ENCODE data around the gene GAGE12E.
"Not testable (repeated sequence)": the region's sequence is repeated elsewhere in the genome, so short reads cannot be mapped to it uniquely, and the experiment has no call there.

Gene GAGE12E, protein sequence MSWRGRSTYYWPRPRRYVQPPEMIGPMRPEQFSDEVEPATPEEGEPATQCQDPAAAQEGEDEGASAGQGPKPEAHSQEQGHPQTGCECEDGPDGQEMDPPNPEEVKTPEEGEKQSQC

DNA sequence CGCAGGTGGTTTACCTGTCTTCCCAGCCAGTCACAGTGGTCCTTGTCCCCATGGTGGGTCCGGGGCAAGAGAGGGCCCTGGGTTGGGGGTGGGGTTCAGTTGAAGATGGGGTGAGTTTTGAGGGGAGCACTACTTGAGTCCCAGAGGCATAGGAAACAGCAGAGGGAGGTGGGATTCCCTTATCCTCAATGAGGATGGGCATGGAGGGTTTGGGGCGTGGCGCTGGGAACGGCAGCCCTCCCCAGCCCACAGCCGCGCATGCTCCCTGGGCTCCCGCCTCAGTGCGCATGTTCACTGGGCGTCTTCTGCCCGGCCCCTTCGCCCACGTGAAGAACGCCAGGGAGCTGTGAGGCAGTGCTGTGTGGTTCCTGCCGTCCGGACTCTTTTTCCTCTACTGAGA, at the start of gene GAGE12E:
GAGE12E (plus strand) TSS at position 301 of the 400 bp plus-strand sequence. CDS start 1,155 bp downstream, outside the sequence.
- DNase-seq; H3K4me3 ChIP-seq (ENCODE audit: low read depth, low read length); H3K36me3 ChIP-seq (replicated peaks); H3K27ac ChIP-seq; in situ Hi-C loops (cut with HindIII; ENCODE audit: low pct_ligation_motif_present, low sequenced_read_pairs); H3K27me3 ChIP-seq (replicated peaks): not testable (repeated sequence)

DNA sequence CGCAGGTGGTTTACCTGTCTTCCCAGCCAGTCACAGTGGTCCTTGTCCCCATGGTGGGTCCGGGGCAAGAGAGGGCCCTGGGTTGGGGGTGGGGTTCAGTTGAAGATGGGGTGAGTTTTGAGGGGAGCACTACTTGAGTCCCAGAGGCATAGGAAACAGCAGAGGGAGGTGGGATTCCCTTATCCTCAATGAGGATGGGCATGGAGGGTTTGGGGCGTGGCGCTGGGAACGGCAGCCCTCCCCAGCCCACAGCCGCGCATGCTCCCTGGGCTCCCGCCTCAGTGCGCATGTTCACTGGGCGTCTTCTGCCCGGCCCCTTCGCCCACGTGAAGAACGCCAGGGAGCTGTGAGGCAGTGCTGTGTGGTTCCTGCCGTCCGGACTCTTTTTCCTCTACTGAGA, 19.2 kb upstream of the GAGE12E start, which contains the start of gene GAGE12C:
GAGE12C (plus strand) TSS at position 301 of the 400 bp plus-strand sequence. CDS start 1,155 bp downstream, outside the sequence.
- H3K27ac ChIP-seq; DNase-seq; H3K27me3 ChIP-seq (replicated peaks); H3K36me3 ChIP-seq (replicated peaks); H3K4me3 ChIP-seq (ENCODE audit: low read depth, low read length); in situ Hi-C loops (cut with HindIII; ENCODE audit: low pct_ligation_motif_present, low sequenced_read_pairs): not testable (repeated sequence)

DNA sequence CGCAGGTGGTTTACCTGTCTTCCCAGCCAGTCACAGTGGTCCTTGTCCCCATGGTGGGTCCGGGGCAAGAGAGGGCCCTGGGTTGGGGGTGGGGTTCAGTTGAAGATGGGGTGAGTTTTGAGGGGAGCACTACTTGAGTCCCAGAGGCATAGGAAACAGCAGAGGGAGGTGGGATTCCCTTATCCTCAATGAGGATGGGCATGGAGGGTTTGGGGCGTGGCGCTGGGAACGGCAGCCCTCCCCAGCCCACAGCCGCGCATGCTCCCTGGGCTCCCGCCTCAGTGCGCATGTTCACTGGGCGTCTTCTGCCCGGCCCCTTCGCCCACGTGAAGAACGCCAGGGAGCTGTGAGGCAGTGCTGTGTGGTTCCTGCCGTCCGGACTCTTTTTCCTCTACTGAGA, 9.7 kb upstream of the GAGE12E start, which contains the start of gene GAGE12D:
GAGE12D (plus strand) TSS at position 301 of the 400 bp plus-strand sequence. CDS start 1,155 bp downstream, outside the sequence.
- H3K27ac ChIP-seq; H3K4me3 ChIP-seq (ENCODE audit: low read depth, low read length); H3K27me3 ChIP-seq (replicated peaks); in situ Hi-C loops (cut with HindIII; ENCODE audit: low pct_ligation_motif_present, low sequenced_read_pairs); DNase-seq; H3K36me3 ChIP-seq (replicated peaks): not testable (repeated sequence)

DNA sequence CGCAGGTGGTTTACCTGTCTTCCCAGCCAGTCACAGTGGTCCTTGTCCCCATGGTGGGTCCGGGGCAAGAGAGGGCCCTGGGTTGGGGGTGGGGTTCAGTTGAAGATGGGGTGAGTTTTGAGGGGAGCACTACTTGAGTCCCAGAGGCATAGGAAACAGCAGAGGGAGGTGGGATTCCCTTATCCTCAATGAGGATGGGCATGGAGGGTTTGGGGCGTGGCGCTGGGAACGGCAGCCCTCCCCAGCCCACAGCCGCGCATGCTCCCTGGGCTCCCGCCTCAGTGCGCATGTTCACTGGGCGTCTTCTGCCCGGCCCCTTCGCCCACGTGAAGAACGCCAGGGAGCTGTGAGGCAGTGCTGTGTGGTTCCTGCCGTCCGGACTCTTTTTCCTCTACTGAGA, 9.5 kb downstream of the GAGE12E start, which contains the start of gene GAGE12F:
GAGE12F (plus strand) TSS at position 301 of the 400 bp plus-strand sequence. CDS start 1,155 bp downstream, outside the sequence.
- in situ Hi-C loops (cut with HindIII; ENCODE audit: low pct_ligation_motif_present, low sequenced_read_pairs); DNase-seq: not testable (repeated sequence)

DNA sequence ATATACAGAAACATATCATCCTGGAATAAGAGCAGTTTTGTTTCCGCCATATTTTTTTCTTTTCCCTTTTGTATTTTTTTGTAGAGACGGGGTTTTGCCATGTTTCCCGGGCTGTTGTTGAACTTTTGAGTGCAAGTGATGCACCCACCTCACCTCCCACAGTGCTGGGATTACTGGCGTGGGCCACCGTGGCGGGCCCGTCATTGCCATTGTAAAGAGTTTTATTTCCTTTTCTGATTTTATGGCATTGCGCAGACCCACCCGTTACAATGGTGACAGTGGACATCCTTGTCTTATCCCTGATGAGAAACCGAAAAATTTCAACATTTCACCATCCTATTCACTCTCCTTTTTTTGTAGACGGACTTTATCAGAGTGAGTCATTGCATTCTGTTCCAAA, 17.6 kb downstream of the GAGE12E start:
- in situ Hi-C loops (cut with HindIII; ENCODE audit: low pct_ligation_motif_present, low sequenced_read_pairs); H3K4me3 ChIP-seq (ENCODE audit: low read depth, low read length); H3K27ac ChIP-seq; DNase-seq; H3K27me3 ChIP-seq (replicated peaks); H3K36me3 ChIP-seq (replicated peaks): not testable (repeated sequence)

More for the DNA sequence above, 9.5 kb downstream of the GAGE12E start, which contains the start of gene GAGE12F:
- H3K27ac ChIP-seq; H3K27me3 ChIP-seq (replicated peaks); H3K4me3 ChIP-seq (ENCODE audit: low read depth, low read length); H3K36me3 ChIP-seq (replicated peaks): not testable (repeated sequence)

DNA sequence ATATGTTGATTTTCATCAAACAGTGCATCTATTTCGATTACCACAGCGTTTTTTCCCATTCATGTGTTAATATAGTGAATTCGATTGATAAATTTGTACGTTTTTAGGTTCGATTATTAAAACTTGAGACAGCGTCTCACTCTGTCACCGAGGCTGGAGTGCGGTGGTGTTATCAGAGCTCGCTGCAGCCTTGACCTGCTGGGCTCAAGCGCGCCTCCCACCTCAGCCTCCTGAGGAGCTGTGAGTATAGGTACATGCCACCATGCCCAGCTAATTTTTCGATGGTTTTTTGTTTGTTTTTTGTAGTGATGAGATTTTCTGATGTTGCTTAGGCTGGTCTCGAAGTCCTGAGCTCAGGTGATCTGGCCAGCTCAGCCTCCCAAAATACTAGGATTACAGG, 18.1 kb downstream of the GAGE12E start:
- H3K36me3 ChIP-seq (replicated peaks); H3K27me3 ChIP-seq (replicated peaks); H3K4me3 ChIP-seq (ENCODE audit: low read depth, low read length); DNase-seq; in situ Hi-C loops (cut with HindIII; ENCODE audit: low pct_ligation_motif_present, low sequenced_read_pairs); H3K27ac ChIP-seq: not testable (repeated sequence)

DNA sequence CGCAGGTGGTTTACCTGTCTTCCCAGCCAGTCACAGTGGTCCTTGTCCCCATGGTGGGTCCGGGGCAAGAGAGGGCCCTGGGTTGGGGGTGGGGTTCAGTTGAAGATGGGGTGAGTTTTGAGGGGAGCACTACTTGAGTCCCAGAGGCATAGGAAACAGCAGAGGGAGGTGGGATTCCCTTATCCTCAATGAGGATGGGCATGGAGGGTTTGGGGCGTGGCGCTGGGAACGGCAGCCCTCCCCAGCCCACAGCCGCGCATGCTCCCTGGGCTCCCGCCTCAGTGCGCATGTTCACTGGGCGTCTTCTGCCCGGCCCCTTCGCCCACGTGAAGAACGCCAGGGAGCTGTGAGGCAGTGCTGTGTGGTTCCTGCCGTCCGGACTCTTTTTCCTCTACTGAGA, 19.0 kb downstream of the GAGE12E start, which contains the start of gene GAGE12G:
GAGE12G (plus strand) TSS at position 301 of the 400 bp plus-strand sequence. CDS start 1,155 bp downstream, outside the sequence.
- H3K36me3 ChIP-seq (replicated peaks); in situ Hi-C loops (cut with HindIII; ENCODE audit: low pct_ligation_motif_present, low sequenced_read_pairs); DNase-seq; H3K27ac ChIP-seq; H3K4me3 ChIP-seq (ENCODE audit: low read depth, low read length); H3K27me3 ChIP-seq (replicated peaks): not testable (repeated sequence)

DNA sequence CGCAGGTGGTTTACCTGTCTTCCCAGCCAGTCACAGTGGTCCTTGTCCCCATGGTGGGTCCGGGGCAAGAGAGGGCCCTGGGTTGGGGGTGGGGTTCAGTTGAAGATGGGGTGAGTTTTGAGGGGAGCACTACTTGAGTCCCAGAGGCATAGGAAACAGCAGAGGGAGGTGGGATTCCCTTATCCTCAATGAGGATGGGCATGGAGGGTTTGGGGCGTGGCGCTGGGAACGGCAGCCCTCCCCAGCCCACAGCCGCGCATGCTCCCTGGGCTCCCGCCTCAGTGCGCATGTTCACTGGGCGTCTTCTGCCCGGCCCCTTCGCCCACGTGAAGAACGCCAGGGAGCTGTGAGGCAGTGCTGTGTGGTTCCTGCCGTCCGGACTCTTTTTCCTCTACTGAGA, 28.6 kb downstream of the GAGE12E start, which contains the start of gene GAGE12H:
GAGE12H (plus strand) TSS at position 301 of the 400 bp plus-strand sequence. CDS start 1,155 bp downstream, outside the sequence.
- DNase-seq; H3K36me3 ChIP-seq (replicated peaks); H3K27me3 ChIP-seq (replicated peaks); in situ Hi-C loops (cut with HindIII; ENCODE audit: low pct_ligation_motif_present, low sequenced_read_pairs); H3K4me3 ChIP-seq (ENCODE audit: low read depth, low read length); H3K27ac ChIP-seq: not testable (repeated sequence)

DNA sequence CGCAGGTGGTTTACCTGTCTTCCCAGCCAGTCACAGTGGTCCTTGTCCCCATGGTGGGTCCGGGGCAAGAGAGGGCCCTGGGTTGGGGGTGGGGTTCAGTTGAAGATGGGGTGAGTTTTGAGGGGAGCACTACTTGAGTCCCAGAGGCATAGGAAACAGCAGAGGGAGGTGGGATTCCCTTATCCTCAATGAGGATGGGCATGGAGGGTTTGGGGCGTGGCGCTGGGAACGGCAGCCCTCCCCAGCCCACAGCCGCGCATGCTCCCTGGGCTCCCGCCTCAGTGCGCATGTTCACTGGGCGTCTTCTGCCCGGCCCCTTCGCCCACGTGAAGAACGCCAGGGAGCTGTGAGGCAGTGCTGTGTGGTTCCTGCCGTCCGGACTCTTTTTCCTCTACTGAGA, 38.1 kb downstream of the GAGE12E start, which contains the start of gene GAGE2A:
GAGE2A (plus strand) TSS at position 301 of the 400 bp plus-strand sequence. CDS start 1,155 bp downstream, outside the sequence.
- in situ Hi-C loops (cut with HindIII; ENCODE audit: low pct_ligation_motif_present, low sequenced_read_pairs); H3K27me3 ChIP-seq (replicated peaks); H3K27ac ChIP-seq; H3K36me3 ChIP-seq (replicated peaks); DNase-seq; H3K4me3 ChIP-seq (ENCODE audit: low read depth, low read length): not testable (repeated sequence)

DNA sequence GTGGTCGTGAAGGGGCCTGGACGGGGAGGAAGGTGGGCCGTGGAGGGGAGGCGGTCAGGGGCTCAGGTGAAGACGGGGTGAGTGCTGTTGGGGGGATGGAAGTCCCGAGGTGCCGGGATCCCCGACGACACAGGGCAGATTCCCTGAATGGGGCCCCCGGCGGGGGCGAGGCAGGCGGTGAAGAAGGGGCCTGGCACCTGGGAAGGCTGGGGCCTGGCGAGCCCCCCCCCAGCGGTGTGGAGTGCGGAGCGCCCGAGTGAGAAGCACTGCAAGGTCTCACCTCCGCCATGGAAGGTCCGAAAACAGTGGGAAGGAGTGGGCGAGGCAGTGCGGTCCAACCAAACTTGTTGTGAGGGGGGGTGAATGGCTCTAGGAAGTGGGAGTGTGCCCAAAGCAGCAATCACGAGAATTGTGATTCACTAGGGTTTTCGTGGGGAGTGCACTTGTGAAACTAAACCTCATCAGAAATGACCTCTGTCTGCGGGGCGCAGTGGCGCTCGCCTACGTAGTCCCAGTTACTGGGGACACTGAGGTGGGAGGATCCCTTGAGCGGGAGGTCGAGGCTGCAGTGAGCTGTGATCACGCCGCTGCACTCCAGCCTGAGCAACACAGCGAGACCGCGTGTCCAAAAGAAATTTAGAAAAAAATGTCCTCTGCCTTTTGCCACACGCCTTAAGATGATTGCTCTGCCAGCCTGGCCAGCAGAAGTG, 38.8 kb downstream of the GAGE12E start:
- H3K36me3 ChIP-seq (replicated peaks); H3K27ac ChIP-seq; H3K27me3 ChIP-seq (replicated peaks); in situ Hi-C loops (cut with HindIII; ENCODE audit: low pct_ligation_motif_present, low sequenced_read_pairs); H3K4me3 ChIP-seq (ENCODE audit: low read depth, low read length); DNase-seq: not testable (repeated sequence)

DNA sequence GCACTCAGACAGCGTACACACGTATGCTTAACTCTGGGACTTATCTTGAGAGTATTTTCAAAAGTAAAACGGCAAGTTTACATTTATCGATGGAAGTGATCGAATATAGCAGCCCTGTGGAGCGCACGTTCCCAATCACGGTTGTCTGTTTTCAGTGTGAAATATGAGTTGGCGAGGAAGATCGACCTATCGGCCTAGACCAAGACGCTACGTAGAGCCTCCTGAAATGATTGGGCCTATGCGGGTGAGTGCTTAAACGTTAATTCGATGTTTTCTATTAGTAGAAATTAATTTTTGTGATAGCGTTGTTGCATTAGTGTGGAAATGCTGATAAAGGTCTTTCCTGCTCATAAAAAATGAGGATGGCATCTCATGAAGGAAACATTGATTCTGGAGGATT, 39.4 kb downstream of the GAGE12E start:
- H3K36me3 ChIP-seq (replicated peaks); DNase-seq; H3K27ac ChIP-seq; H3K27me3 ChIP-seq (replicated peaks); H3K4me3 ChIP-seq (ENCODE audit: low read depth, low read length); in situ Hi-C loops (cut with HindIII; ENCODE audit: low pct_ligation_motif_present, low sequenced_read_pairs): not testable (repeated sequence)

DNA sequence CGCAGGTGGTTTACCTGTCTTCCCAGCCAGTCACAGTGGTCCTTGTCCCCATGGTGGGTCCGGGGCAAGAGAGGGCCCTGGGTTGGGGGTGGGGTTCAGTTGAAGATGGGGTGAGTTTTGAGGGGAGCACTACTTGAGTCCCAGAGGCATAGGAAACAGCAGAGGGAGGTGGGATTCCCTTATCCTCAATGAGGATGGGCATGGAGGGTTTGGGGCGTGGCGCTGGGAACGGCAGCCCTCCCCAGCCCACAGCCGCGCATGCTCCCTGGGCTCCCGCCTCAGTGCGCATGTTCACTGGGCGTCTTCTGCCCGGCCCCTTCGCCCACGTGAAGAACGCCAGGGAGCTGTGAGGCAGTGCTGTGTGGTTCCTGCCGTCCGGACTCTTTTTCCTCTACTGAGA, 47.6 kb downstream of the GAGE12E start, which contains the start of gene GAGE1:
GAGE1 (plus strand) TSS at position 301 of the 400 bp plus-strand sequence. CDS start 1,155 bp downstream, outside the sequence.
- DNase-seq; H3K4me3 ChIP-seq (ENCODE audit: low read depth, low read length); in situ Hi-C loops (cut with HindIII; ENCODE audit: low pct_ligation_motif_present, low sequenced_read_pairs); H3K27me3 ChIP-seq (replicated peaks); H3K27ac ChIP-seq; H3K36me3 ChIP-seq (replicated peaks): not testable (repeated sequence)
